Skeletal muscle satellite cell (primary cell): ENCODE measurements around the gene VPS11.
A peak's percentile ranks its signal among the peaks of the same experiment; 100 is the strongest.
"Not testable (repeated sequence)": the region's sequence is repeated elsewhere in the genome, so short reads cannot be mapped to it uniquely, and the experiment has no call there.

Experiments
- H3K27me3 ChIP-seq: 2 replicates; pipeline ENCODE4 v1.7.0; 2013; ENCODE audit warnings: low read length; ENCODE audit not compliant: control insufficient read depth, insufficient read depth
- H3K36me3 ChIP-seq: 2 replicates; pipeline ENCODE4 v1.7.0; 2013; ENCODE audit warnings: mild to moderate bottlenecking, control low read depth, low read length; ENCODE audit not compliant: insufficient read depth
- H3K4me1 ChIP-seq: 2 replicates; pipeline ENCODE4 v1.7.0; 2013; ENCODE audit warnings: low read length; ENCODE audit not compliant: control insufficient read depth, insufficient read depth
- H3K4me2 ChIP-seq: 2 replicates; pipeline ENCODE4 v1.7.0; 2013; ENCODE audit warnings: mild to moderate bottlenecking, low read length
- H3K4me3 ChIP-seq: 2 replicates; pipeline ENCODE4 v1.7.0; 2013; ENCODE audit warnings: low read length
- H3K9ac ChIP-seq: 2 replicates; pipeline ENCODE4 v1.7.0; 2013; ENCODE audit warnings: mild to moderate bottlenecking, low read depth, low read length, moderate library complexity
- H3K9me3 ChIP-seq: replicated peaks from 2 replicates; pipeline ENCODE4 v1.7.0; 2013; ENCODE audit warnings: mild to moderate bottlenecking, control low read depth, low read length

Gene VPS11

GRCh38 chr11:119056421-119056999 lies 11.1 kb upstream of the VPS11 start:
- H3K9ac ChIP-seq: peak overlapping the region; percentile 92
- H3K4me1 ChIP-seq: peaks cover 17% of the 10 kb centered on the region
- peak overlapping the region; percentile 99 for H3K4me3 ChIP-seq
- no peaks in the 10 kb centered on the region for H3K27me3 ChIP-seq
- H3K9me3 ChIP-seq: no peaks in the 10 kb centered on the region
- H3K4me2 ChIP-seq: peak overlapping the region; percentile 97
- peaks cover 40% of the 10 kb centered on the region for H3K36me3 ChIP-seq

- peaks cover 17% of the 10 kb centered on the region for H3K4me1 ChIP-seq
- peak within 1 kb of the TSS; percentile 99 for H3K4me3 ChIP-seq
- peaks cover 33% of the 10 kb centered on the region for H3K36me3 ChIP-seq
- H3K9ac ChIP-seq: peak within 1 kb of the TSS; percentile 92
- no peaks in the 10 kb centered on the region for H3K9me3 ChIP-seq
- peak within 1 kb of the TSS; percentile 97 for H3K4me2 ChIP-seq
- no peaks in the 10 kb centered on the region for H3K27me3 ChIP-seq
Measured at GRCh38 chr11:119057000-119057769, 10.4 kb upstream of the VPS11 start, which contains the start of gene HYOU1. TSS of gene HYOU1 (minus strand) at chr11:119057205. CDS start at chr11:119056160, 1,045 bp downstream.

- peaks cover 14% of the 10 kb centered on the region for H3K36me3 ChIP-seq
- H3K9ac ChIP-seq, H3K4me3 ChIP-seq, H3K27me3 ChIP-seq, H3K9me3 ChIP-seq, H3K4me2 ChIP-seq: not testable (repeated sequence)
- H3K4me1 ChIP-seq: peaks cover 26% of the 10 kb centered on the region
Measured at GRCh38 chr11:119059128-119059527, 8.5 kb upstream of the VPS11 start.

GRCh38 chr11:119061256-119061655 lies 6.4 kb upstream of the VPS11 start:
- no peaks in the 10 kb centered on the region for H3K36me3 ChIP-seq
- no peak overlapping the region for H3K9ac ChIP-seq
- H3K4me3 ChIP-seq: no peak overlapping the region
- no peak overlapping the region for H3K4me2 ChIP-seq
- H3K4me1 ChIP-seq: peaks cover 13% of the 10 kb centered on the region
- H3K27me3 ChIP-seq: no peaks in the 10 kb centered on the region
- no peaks in the 10 kb centered on the region for H3K9me3 ChIP-seq

- no peaks in the 10 kb centered on the region for H3K27me3 ChIP-seq
- H3K9ac ChIP-seq: no peak overlapping the region
- H3K9me3 ChIP-seq: no peaks in the 10 kb centered on the region
- peaks cover 13% of the 10 kb centered on the region for H3K4me1 ChIP-seq
- H3K36me3 ChIP-seq: no peaks in the 10 kb centered on the region
- H3K4me3 ChIP-seq: no peak overlapping the region
- no peak overlapping the region for H3K4me2 ChIP-seq
Measured at GRCh38 chr11:119062779-119063178, 4.8 kb upstream of the VPS11 start.

GRCh38 chr11:119065369-119065768 lies 2.2 kb upstream of the VPS11 start:
- H3K27me3 ChIP-seq: no peaks in the 10 kb centered on the region
- H3K4me1 ChIP-seq: peaks cover 13% of the 10 kb centered on the region
- peaks cover 4% of the 10 kb centered on the region for H3K36me3 ChIP-seq
- no peaks in the 10 kb centered on the region for H3K9me3 ChIP-seq
- no peak overlapping the region for H3K9ac ChIP-seq
- H3K4me2 ChIP-seq: no peak overlapping the region
- H3K4me3 ChIP-seq: no peak overlapping the region

- no peaks in the 10 kb centered on the region for H3K27me3 ChIP-seq
- peaks cover 60% of the 10 kb centered on the region for H3K36me3 ChIP-seq
- H3K4me2 ChIP-seq: no peak overlapping the region
- no peak overlapping the region for H3K9ac ChIP-seq
- no peaks in the 10 kb centered on the region for H3K9me3 ChIP-seq
- H3K4me3 ChIP-seq: no peak overlapping the region
- H3K4me1 ChIP-seq: no peaks in the 10 kb centered on the region
Measured at GRCh38 chr11:119077839-119078238, 10.2 kb downstream of the VPS11 start.

GRCh38 chr11:119078675-119079420 lies 11.2 kb downstream of the VPS11 start:
- Histone ChIP-seq H3K9ac (no peak overlapping the region), H3K4me1 (no peaks in the 10 kb centered on the region), H3K4me2 (no peak overlapping the region), H3K4me3 (no peak overlapping the region), H3K9me3 (no peaks in the 10 kb centered on the region), H3K27me3 (no peaks in the 10 kb centered on the region), H3K36me3 (peaks cover 49% of the 10 kb centered on the region)

- Histone ChIP-seq H3K4me3 (no peak overlapping the region), H3K9me3 (no peaks in the 10 kb centered on the region), H3K36me3 (peaks cover 45% of the 10 kb centered on the region), H3K4me1 (peaks cover 10% of the 10 kb centered on the region), H3K9ac (no peak overlapping the region), H3K4me2 (no peak overlapping the region), H3K27me3 (no peaks in the 10 kb centered on the region)
Measured at GRCh38 chr11:119081682-119082260, 14.2 kb downstream of the VPS11 start.

- peaks cover 10% of the 10 kb centered on the region for H3K4me1 ChIP-seq
- peak within 1 kb of the TSS; percentile 82 for H3K9ac ChIP-seq
- H3K4me3 ChIP-seq: peak within 1 kb of the TSS; percentile 92
- H3K4me2 ChIP-seq: peak within 1 kb of the TSS; percentile 89
- no peaks in the 10 kb centered on the region for H3K9me3 ChIP-seq
- no peaks in the 10 kb centered on the region for H3K27me3 ChIP-seq
- H3K36me3 ChIP-seq: peaks cover 25% of the 10 kb centered on the region
Measured at GRCh38 chr11:119084663-119085436, 17.2 kb downstream of the VPS11 start, which contains the start of gene HMBS. TSS of gene HMBS (plus strand) at chr11:119084881. CDS start at chr11:119085034, 153 bp downstream.
